NB4 (cell line): ENCODE results near the gene DSCAM.

Experiments
- DNase-seq: peaks from one replicate; pipeline ENCODE4 v3.0.0; 2010; ENCODE audit warnings: low read depth
- H3K4me3 ChIP-seq: one replicate; pipeline ENCODE4 v1.5.1; 2011; ENCODE audit warnings: mild to moderate bottlenecking, low read depth, low read length, moderate library complexity
- CTCF ChIP-seq: IDR thresholded peaks from one replicate; pipeline ENCODE4 v1.5.1; 2012; ENCODE audit warnings: low read depth, low read length
- MAX ChIP-seq: IDR thresholded peaks from 2 replicates; pipeline ENCODE4 v1.6.1; 2011; ENCODE audit warnings: low read depth, low read length
- MYC ChIP-seq: IDR thresholded peaks from 2 replicates; pipeline ENCODE4 v1.6.1; 2011; ENCODE audit warnings: low read depth, low read length
- POLR2A ChIP-seq: IDR thresholded peaks from 2 replicates; pipeline ENCODE4 v1.6.1; 2011; ENCODE audit warnings: mild to moderate bottlenecking; ENCODE audit not compliant: insufficient read length; ENCODE audit errors: extremely low read depth

The DSCAM gene

GRCh38 chr21:40215941-40216340 is 631.0 kb downstream of the DSCAM start:
- TF ChIP-seq MYC (no peak), CTCF (no peak), POLR2A (no peak), MAX (no peak)
- H3K4me3 ChIP-seq, result no peak overlapping the region
- DNase-seq, result no peak

- DNase-seq, result no peak
- H3K4me3 ChIP-seq, result no peak overlapping the region
- TF ChIP-seq MYC (no peak), MAX (no peak), CTCF (no peak)
Observed at GRCh38 chr21:40210251-40210650, 636.7 kb downstream of the DSCAM start.

- no peak overlapping the region for H3K4me3 ChIP-seq
- TF ChIP-seq MAX (no peak), POLR2A (no peak), CTCF (no peak), MYC (no peak)
- DNase-seq, result no peak
Observed at GRCh38 chr21:40208948-40209345, 638.0 kb downstream of the DSCAM start.

GRCh38 chr21:40208206-40208947 is 638.6 kb downstream of the DSCAM start:
- DNase-seq, result no peak
- no peak for TF ChIP-seq MAX
- TF ChIP-seq POLR2A, result no peak
- no peak for TF ChIP-seq CTCF
- TF ChIP-seq MYC, result no peak
- no peak overlapping the region for H3K4me3 ChIP-seq

GRCh38 chr21:40200946-40201345 is 646.0 kb downstream of the DSCAM start:
- no peak for TF ChIP-seq POLR2A
- no peak overlapping the region for H3K4me3 ChIP-seq
- DNase-seq, result no peak

GRCh38 chr21:40200126-40200525 is 646.8 kb downstream of the DSCAM start:
- no peak for DNase-seq
- no peak overlapping the region for H3K4me3 ChIP-seq
- no peak for TF ChIP-seq MYC
- TF ChIP-seq POLR2A, result no peak
- TF ChIP-seq CTCF, result no peak
- TF ChIP-seq MAX, result no peak
